T-helper 1 cell (primary cell): Measurements from ENCODE around the gene STX7.

Experiments
- DNase-seq, 5 donors: peaks; one replicate each; pipeline ENCODE4 v3.0.0-alpha.2; 2012 to 2020

STX7 gene

DNA sequence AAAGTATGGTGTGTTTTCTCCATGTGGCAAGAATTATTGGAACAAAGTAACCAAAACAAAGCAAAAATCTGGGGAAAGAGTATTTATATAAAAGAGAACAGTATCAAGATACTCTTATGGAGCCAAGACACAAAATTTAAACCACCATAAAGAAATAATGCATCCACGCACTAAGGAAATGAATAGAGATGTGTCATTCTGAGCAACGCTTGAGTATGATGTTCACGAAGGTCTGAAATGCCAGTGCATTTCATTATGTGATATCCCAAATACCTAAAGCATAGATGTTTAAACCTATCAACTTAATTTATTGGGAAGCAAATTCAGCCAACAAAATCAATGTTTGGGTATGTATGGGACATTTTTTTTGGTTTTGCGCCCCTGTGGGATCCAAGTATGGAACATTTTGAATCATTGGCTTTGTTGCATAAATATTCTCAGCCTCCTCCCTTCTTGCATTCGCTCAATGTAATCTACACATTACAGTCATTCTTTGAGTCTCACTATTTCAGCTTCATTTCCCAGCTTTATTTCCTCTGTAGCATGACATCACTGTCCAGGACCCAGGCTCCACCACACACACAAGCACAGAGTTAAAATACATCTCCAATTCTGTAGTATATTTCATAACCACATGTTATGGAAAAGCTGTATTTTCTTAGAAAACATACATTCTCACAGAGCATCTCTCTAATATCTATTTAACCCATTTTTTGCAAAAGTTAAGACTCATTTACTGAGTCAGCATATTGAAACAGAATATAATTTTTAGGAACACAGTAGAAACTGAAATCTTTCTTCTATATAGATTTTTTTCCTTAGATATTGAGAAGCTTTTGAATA, 100.0 kb downstream of the STX7 start:
- no peak for DNase-seq

DNA sequence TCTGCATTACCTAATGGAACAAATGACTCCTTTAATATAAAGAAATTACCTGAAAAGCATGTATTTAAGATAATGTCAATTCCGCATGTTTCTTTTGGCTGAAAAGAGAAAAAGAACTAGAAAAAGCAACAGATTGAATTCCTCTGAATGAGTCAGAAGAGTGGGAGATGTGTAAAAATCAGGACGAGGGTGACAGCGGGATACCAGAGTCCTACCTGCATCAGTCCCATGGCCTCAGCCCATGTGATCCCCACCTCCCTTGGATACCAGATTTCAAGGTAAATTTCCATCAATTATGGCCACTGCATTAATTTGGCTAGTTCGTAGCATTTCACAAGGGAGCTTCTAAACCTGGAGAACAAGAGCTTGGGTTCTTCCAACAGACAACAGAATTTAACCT, 101.6 kb downstream of the STX7 start:
- DNase-seq, result no peak

DNA sequence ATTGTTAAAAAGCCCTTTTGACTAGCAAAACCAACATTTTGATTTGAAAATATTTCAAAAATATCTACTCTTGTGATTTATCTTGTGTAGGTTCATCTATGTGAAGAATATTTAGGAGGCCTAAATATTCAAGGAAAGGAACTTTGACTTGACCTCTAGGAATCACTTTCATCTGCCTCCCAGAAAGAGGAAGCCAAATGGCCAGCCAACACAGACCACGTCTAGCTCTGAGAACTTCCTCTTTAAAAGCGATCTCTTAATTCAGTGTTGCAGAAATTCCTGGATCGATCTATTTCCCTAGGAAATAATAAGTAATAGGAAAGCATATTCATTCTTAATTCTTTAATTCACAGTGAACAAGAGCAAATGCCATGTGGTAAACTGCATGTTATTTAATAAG, 102.1 kb downstream of the STX7 start:
- DNase-seq, result no peak

DNA sequence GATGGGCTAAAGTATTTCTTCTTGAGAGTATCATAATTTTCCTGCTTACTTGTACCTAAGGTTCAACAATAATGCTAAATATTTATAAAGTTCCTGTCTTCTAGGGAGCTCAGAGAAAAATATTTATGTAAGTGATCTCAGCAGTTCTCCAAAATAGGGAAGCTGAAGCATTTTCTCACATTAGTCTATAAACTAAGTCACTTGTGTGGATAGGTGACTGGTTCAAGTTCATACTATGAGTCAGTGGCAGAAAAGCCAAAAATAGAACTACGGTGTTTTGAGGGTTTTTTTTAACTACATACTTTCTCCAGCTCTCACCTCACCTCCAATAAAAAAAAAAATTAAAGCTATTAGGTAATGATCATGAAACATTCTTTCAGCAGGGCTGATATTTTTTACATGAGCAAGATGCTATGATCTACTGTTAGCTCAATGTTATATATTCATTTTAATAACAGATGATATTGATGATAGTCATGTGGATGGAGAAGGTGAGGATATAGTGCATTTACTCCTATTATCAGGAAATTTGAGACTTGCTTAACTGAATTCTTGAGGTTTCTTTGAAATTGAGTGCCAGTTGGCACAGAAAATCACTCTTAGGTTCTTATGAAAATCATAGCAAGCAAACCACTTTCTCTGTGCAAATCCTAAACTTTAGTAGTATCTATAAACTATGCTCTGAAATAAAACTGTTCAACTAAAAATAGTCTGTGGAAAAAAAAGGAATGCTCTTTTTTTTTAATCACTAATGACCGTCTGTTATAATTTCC, 107.6 kb downstream of the STX7 start:
- DNase-seq, result no peak

DNA sequence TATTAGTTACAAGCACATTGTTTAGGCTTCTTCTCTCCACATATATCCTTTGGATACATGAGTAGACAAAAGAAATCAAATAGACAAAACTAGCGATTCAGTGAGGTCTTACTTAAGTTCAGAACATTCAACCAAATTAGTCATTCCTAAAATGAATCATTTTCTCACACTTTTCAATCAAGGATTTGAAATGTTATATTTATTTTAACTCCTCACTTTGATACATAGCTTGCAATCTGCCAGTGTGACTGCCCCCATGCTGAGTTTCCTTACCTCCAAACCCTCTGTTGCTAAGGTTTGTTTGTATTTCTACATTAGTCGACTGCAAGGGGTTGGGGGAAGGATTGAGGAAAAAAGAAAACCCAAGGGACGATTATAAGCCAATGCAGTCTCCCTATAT, 108.2 kb downstream of the STX7 start:
- no peak for DNase-seq

DNA sequence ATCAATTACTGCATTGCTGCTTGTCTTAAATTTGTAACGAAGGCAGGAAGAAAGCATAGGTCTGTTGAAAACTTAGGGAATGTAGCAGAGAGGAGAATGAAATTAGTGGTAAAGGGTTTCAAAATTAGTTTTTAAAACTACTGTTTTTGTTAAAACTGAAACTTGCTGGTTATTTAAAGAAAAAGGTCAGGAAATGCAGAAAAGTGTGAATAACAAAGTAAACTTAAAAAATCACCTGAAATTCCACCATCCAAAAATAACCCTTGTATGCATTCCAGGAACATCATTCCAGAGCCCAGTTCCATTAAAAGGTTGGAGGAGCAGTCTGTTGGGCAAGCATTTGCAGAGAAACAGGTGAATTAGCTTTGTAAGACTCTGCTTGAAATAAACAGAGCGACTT, 108.6 kb downstream of the STX7 start:
- no peak for DNase-seq

DNA sequence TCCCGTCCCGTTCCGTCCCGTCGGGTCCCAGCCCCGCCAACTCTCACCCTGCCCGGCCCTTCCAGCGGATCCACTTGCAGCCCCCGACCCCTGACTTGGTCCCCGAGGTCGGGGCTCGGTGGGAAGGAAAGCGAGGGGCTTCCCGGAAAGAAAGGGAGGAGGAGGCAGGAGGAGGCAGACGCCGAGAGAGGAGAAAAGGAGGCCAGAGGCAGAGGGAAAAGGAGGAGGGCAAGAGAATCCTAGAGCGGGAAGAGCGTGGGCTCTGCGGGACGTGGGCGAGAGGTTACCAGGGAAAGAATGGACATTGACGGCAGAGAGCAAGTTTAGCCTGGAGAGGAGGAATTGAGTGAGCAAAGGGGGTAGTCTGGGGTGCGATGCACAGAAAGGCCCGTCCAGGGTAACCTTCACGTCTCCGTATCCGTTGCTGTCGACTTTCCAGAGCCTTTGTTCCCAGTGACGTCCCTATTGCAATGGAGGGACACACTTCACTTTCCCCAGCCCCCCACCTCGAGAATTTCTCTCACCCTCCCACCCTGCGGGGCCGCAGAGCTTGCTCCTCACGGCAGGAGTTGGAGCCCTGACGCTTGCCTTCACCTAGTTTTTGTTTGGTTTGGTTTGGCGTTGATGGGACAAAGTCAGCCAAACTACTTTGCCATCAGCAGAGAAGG, 111.2 kb downstream of the STX7 start:
- no peak for DNase-seq

DNA sequence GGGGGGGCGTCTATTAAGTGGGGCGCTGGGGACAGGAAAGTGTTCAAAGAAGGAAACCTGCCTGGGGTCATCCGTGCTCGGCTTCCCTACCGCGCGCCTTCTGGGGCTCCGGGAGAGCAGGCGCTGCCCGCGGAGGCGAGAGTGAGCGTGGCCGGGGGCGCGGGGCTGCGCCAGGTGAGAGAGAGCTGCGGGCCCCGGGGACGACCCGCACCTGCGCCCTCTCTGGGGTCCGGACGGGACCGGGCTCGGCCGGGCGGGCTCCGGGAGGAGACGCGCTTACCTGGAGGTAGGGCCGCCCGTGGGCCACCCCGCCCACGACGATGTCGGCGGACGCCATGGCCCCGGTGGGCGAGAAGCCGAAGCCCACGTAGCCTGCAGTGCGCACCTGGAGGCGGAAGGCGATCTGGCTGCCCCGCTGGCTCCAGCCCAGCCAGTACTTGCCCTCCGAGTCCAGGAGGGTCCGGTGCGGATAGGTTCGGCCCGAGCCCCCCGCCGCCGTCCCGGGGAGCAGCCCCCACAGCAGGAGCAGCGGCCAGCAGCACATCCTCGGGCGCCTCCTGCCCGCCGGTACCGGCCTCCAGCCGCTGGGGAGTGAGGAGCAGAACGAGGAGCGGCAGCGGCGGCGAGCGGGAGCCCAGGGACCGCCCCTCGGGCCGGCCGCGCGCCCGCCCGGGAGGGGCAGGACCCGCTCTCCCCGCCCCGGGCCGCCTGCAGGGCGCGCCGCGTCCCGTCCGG, 111.9 kb downstream of the STX7 start, which contains the start of gene MOXD1:
TSS of gene MOXD1 (minus strand) at position 593 of the 735 bp plus-strand sequence. CDS start at position 544, 49 bp downstream.
- DNase-seq, result no peak

DNA sequence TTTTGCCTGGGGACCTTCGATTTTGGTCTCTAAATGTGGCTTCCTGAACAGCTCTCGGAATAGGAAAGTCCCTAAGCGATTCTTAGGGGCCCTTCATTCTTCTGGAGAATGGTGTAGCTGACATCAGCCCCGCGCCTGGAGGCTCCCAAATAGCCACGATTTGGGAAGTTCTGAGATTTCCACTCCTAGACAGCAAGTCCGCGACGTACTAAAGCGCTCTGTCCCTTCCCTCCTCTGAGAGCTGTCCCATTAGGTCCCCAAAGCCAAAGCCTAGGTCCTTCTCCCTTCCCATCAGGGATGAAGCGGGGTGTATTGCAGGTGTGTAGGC, 112.4 kb downstream of the STX7 start:
- DNase-seq, result no peak

DNA sequence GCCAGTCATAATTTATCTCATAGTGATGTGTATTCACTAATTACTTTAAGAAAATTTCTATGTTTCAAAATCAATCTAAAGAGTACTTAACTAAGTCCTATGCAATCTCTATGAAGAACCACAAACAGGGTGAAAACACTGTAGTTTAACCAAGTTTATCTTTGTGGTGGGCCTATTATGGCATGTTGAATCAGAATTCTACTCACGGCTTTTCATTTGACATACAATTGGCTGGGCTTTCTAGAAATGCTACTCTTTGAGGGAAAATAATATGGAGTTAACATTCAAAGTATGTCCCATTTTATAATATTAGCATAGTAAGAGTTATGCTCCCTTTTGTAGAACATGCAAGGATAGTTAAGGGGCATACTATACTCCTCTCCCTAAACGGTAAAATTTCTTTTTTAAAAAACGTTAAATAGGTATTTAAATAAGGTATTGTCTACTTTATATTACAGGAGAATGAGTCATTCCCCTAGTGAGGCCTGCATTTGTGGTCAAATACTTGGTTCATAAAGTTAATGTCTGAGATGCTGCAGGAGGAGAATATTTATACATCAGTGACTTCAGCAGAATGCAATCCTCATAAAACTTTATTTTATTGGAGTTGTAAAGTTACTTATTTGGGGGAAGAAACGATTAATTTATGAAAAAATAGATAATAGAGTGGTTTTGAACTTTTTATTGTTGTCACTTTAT, 113.4 kb downstream of the STX7 start:
- DNase-seq, result no peak
